ENCODE data around the gene MSX2.

Gene MSX2

GRCh38 chr5:174773371-174773770, 49.0 kb downstream of the MSX2 start:
- DNase-seq: no peak

DNA sequence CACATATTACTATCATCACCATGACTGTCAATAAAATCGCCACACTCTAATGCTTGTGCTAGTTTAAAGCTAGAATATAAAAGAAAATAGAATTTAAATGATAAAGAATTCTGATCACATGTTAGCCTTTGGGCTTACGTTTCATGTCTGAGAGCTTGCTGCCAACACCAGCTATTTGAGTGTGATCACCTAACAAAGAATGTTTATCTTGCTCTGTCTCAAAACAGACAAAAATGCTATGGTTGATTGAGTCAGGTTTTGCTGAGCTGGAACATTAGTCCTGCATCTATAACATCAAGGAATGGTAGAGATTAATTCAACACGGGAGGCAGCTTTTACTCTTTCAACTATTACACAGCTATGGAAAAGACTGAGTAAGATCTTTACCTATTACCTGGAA, 50.7 kb downstream of the MSX2 start:
- DNase-seq: no peak

DNA sequence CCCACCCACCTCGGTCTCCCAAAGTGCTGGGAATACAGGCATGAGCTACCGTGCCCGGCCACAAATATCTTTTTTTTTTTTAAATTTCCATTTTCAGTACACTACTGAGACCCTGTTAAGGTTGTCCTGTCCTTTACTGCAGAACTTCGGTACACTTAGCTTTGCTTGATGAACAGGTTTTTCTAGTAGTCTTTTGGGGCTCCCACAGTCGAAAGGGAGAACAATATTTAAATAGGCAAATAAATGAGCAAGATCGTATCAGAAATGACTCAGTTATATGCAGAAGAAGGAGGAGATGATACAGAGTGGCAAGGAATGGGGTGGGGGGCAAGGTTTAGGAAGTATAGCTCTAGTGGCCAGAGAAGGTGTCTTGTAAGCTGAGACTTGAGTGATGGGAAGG, 52.7 kb downstream of the MSX2 start:
- no peak for DNase-seq

- DNase-seq: no peak
Observed at GRCh38 chr5:174777583-174777982, 53.2 kb downstream of the MSX2 start.

Data from anterior cingulate cortex (tissue), 58 donors.